Activated CD8-positive, alpha-beta memory T cell treated with anti-CD3 and anti-CD28 coated beads for 24 hours (primary cell): ENCODE results near the gene OSM.

ENCODE experiments used
- DNase-seq: peaks from one replicate; pipeline ENCODE4 v3.0.0-alpha.2; 2020

Gene OSM

GRCh38 chr22:30266445-30267381 is at the start of gene OSM:
Gene OSM (minus strand): TSS chr22:30266851. CDS start chr22:30266799, 52 bp downstream.
- DNase-seq = peak; percentile 89

- no peak for DNase-seq
Observed at GRCh38 chr22:30315962-30316576, 49.4 kb upstream of the OSM start.

GRCh38 chr22:30314915-30315314 is 48.3 kb upstream of the OSM start:
- DNase-seq = no peak

- no peak for DNase-seq
Observed at GRCh38 chr22:30313527-30314363, 47.1 kb upstream of the OSM start.

GRCh38 chr22:30312053-30312452 is 45.4 kb upstream of the OSM start:
- no peak for DNase-seq

- DNase-seq = no peak
Observed at GRCh38 chr22:30310881-30311771, 44.5 kb upstream of the OSM start.

GRCh38 chr22:30309951-30310741 is 43.5 kb upstream of the OSM start:
- no peak for DNase-seq

- DNase-seq = no peak
Observed at GRCh38 chr22:30308518-30309230, 42.0 kb upstream of the OSM start.

GRCh38 chr22:30308093-30308492 is 41.4 kb upstream of the OSM start:
- no peak for DNase-seq

GRCh38 chr22:30307041-30307574 is 40.5 kb upstream of the OSM start:
- DNase-seq = no peak

- DNase-seq = no peak
Observed at GRCh38 chr22:30306627-30307011, 40.0 kb upstream of the OSM start.

- no peak for DNase-seq
Observed at GRCh38 chr22:30305906-30306626, 39.4 kb upstream of the OSM start.

- DNase-seq = no peak
Observed at GRCh38 chr22:30305519-30305905, 38.9 kb upstream of the OSM start.

GRCh38 chr22:30304495-30305244 is 38.0 kb upstream of the OSM start:
- no peak for DNase-seq

GRCh38 chr22:30302810-30303138 is 36.1 kb upstream of the OSM start:
- no peak for DNase-seq

GRCh38 chr22:30301995-30302809 is 35.6 kb upstream of the OSM start:
- DNase-seq = no peak

- DNase-seq = no peak
Observed at GRCh38 chr22:30299322-30299721, 32.7 kb upstream of the OSM start.

- DNase-seq = no peak
Observed at GRCh38 chr22:30297991-30298701, 31.5 kb upstream of the OSM start.
